HUES6 (cell line): Measurements from ENCODE around the gene BFSP1.
A peak's percentile ranks its signal among the peaks of the same experiment; 100 is the strongest.

ENCODE experiments used
- H3K27ac ChIP-seq: 2 replicates; pipeline ENCODE4 v1.7.0; 2013; ENCODE audit warnings: low read depth, mild to moderate bottlenecking, low read length, inconsistent platforms
- H3K27me3 ChIP-seq: 2 replicates; pipeline ENCODE4 v1.6.1; 2013; ENCODE audit warnings: low read length; ENCODE audit not compliant: control insufficient read depth, insufficient read depth
- H3K36me3 ChIP-seq: 2 replicates; pipeline ENCODE4 v1.6.1; 2013; ENCODE audit warnings: low read length; ENCODE audit not compliant: control insufficient read depth, insufficient read depth
- H3K4me1 ChIP-seq: 2 replicates; pipeline ENCODE4 v1.6.1; 2013; ENCODE audit warnings: low read length; ENCODE audit not compliant: control insufficient read depth, insufficient read depth
- H3K4me3 ChIP-seq: 2 replicates; pipeline ENCODE4 v1.5.1; 2013; ENCODE audit warnings: low read depth, low read length
- H3K9ac ChIP-seq: one replicate; pipeline ENCODE4 v1.6.1; 2013; ENCODE audit warnings: mild to moderate bottlenecking, low read length
- H3K9me3 ChIP-seq: 2 replicates; pipeline ENCODE4 v1.6.1; 2013; ENCODE audit warnings: low read depth, low read length; ENCODE audit not compliant: control insufficient read depth, insufficient read depth

Gene BFSP1

DNA sequence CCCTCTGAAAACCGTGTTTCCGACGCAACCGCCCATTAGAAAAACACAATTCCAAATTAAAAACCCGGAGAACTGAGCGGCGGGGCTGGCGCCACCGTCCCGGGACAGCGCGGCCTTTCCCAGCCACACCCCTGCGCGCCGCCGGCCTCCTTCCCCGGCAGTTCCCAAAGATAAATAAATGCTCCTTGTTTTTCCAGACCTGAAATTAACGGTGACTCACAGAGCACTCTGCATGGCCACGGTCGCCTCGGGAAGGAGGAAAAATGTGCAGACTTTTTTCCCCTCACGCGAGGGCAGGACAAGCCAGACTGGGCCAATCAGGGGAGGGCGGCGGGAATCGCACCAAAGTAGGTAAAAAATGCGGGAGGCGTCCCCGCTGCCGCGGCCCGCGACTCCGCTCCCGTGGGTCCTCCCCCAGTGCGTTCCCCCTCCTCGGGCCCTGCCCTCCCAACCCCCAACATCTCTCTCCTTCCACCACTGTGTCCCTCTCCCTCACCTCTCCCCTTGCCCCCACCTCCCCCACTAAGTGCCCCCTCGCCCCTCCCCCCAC, 37.9 kb upstream of the BFSP1 start:
- H3K4me1 ChIP-seq: peaks cover 34% of the 10 kb centered on the region
- peak overlapping the region; percentile 90 for H3K9ac ChIP-seq
- H3K27ac ChIP-seq: peak overlapping the region; percentile 94
- H3K36me3 ChIP-seq: no peaks in the 10 kb centered on the region
- peak overlapping the region; percentile 78 for H3K4me3 ChIP-seq
- no peaks in the 10 kb centered on the region for H3K27me3 ChIP-seq
- peaks cover 4% of the 10 kb centered on the region; the same call in 1 of the 2 replicates for H3K9me3 ChIP-seq

DNA sequence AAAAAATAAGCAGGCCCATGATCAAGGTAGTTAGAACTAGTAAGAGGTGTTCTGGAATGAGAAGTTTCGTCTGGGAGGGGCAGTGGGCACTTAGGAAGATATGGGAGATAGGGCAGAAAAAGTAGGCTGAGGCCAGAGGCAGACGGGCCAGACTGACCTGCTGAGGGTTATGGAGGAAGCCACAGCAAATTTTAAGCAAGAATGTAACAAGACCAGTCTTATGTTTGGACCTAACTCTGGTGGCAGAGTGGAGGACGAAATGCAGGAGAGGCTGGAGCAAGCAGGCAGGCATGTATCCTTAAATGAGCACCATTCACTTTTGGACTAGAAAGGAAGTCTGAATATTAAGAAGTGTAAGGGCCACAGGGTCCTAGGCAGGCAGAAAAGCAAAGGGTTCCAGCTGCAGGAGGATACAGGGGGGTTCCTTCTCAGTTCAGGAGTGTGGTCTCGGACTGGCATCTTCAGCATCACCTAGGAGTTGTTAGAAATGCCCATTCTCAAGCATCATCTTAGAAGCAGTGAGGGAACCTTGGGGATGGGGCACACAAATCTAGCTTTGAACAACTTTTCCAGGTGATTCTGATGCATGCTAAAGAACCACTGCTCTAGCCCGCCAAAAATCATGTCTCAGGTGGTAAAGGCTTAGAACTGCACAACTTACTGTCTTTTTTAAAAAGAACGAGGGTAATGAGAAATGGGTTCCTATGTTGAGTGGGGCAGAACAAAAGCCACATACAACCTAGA, 37.0 kb upstream of the BFSP1 start:
- peak overlapping the region; percentile 90 for H3K9ac ChIP-seq
- H3K27me3 ChIP-seq: no peaks in the 10 kb centered on the region
- H3K9me3 ChIP-seq: peaks cover 4% of the 10 kb centered on the region; the same call in 1 of the 2 replicates
- no peaks in the 10 kb centered on the region for H3K36me3 ChIP-seq
- H3K4me1 ChIP-seq: peaks cover 27% of the 10 kb centered on the region
- peak overlapping the region; percentile 78 for H3K4me3 ChIP-seq
- peak overlapping the region; percentile 94; the same call in 1 of the 2 replicates for H3K27ac ChIP-seq

DNA sequence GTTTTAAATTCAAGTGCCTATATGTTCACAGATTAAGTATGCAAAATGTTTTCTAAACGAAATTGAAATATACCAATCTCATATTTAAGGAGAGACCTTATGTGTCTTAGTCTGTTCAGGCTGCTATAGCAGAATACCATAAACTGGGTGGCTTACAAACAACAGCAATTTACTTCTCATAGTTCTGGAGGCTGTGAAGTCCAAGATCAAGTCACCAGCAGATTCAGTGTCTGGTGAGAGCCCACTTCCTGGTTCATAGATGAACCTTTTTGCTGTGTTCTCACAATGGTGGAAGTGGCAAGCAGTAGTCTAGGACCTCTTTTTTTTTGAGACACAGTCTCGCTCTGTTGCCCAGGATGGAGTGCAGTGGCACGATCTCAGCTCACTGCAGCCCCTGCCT, 35.2 kb upstream of the BFSP1 start:
- peaks cover 16% of the 10 kb centered on the region for H3K4me1 ChIP-seq
- H3K4me3 ChIP-seq: no peak overlapping the region
- peaks cover 4% of the 10 kb centered on the region; the same call in 1 of the 2 replicates for H3K9me3 ChIP-seq
- no peaks in the 10 kb centered on the region for H3K36me3 ChIP-seq
- H3K27ac ChIP-seq: no peak overlapping the region
- H3K27me3 ChIP-seq: no peaks in the 10 kb centered on the region
- H3K9ac ChIP-seq: no peak overlapping the region

DNA sequence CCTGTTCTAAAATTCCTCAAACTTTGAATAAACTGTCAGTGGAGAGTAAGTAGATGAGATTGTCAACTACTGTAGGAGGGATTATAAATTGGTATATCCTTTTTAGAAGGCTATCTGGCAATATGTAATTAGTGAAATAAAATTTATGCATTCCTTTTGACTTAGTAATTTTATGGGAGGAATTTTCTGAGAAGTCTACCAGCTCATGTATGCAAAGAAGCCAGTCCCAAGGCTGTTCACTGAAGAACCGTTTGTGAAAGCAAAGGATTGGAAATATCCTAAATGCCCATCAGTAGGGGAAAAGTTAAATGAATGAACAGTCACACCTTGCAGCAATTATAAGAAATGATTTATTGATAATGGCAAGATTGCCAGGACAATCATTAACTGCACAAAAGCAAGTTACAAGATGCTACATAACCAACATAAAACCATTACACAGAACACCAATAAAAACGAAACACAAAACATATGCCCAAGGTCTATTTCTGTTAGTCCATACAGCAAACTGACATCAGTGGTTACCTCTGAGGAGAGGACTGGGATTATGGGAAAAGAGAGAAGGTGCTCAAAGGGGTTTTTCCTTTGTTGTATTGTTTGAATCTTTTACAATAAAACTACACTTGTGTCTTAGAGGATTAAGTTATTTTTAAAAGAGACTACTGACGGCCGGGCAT, 34.1 kb upstream of the BFSP1 start:
- no peak overlapping the region for H3K27ac ChIP-seq
- H3K4me1 ChIP-seq: peaks cover 12% of the 10 kb centered on the region
- H3K9me3 ChIP-seq: peaks cover 4% of the 10 kb centered on the region; the same call in 1 of the 2 replicates
- H3K27me3 ChIP-seq: no peaks in the 10 kb centered on the region
- H3K4me3 ChIP-seq: no peak overlapping the region
- no peak overlapping the region for H3K9ac ChIP-seq
- H3K36me3 ChIP-seq: no peaks in the 10 kb centered on the region

DNA sequence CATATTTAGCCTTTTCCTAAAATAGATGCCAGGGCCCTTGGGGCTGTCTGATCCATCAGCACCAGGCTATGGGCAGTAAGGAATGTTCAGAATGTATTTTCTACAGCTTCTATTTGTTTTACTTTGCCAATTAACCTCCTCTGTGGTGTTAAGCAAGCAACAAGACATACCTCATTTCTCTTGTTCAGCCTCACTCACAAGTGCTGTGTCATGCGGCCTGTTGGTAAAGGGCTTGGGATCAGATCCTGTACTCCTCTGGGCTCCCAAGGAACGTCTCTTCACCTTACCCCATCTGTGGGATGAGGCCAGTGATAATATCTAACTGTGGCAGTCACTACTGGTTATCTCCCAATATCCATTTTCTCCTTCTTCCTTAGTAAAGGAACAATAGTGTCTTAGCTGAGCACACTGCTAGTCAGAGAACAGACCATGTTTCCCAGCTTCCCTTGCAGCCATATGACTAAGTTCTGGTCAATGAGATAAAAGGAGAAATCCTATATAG, 31.7 kb upstream of the BFSP1 start:
- H3K9me3 ChIP-seq: peaks cover 4% of the 10 kb centered on the region; the same call in 1 of the 2 replicates
- H3K9ac ChIP-seq: no peak overlapping the region
- no peaks in the 10 kb centered on the region for H3K36me3 ChIP-seq
- no peaks in the 10 kb centered on the region for H3K27me3 ChIP-seq
- no peak overlapping the region for H3K4me3 ChIP-seq
- H3K4me1 ChIP-seq: peaks cover 20% of the 10 kb centered on the region
- H3K27ac ChIP-seq: no peak overlapping the region

DNA sequence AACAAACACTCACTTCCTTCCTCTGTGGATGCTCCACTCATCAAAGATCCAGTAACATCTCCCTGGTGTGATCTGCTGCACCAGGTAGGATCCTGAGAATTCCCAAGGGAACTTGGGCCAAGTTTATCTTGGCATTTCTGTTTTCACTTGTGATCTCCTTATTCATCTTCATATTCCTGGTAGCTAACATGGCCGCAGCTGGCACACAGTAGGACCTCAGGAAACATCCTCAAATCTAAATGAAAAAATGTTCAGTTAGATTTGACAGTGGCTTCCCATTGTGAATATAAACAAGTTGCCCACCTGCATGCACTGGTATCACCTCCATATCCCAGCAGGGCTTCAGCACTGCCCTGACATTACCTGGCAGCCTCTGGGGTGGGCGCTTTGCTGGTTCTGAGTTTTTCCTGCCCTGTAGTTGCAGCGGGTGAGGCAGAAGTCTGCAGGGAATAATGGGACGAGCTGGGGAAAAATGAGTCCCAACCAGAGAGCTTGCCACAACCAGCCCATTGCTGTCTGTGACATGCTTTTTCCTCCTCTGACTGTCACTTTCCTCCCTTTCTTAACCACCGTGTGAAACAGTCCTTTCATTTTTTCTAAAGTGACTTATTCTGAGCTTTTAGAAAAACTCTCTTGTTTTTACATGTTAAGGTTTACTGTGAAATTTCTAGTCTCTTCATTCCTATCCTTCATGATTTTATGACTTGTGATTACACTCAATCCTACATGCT, 29.3 kb upstream of the BFSP1 start:
- no peaks in the 10 kb centered on the region for H3K27me3 ChIP-seq
- H3K27ac ChIP-seq: no peak overlapping the region
- H3K9me3 ChIP-seq: no peaks in the 10 kb centered on the region
- no peak overlapping the region for H3K4me3 ChIP-seq
- no peaks in the 10 kb centered on the region for H3K36me3 ChIP-seq
- H3K4me1 ChIP-seq: peaks cover 31% of the 10 kb centered on the region
- no peak overlapping the region for H3K9ac ChIP-seq

DNA sequence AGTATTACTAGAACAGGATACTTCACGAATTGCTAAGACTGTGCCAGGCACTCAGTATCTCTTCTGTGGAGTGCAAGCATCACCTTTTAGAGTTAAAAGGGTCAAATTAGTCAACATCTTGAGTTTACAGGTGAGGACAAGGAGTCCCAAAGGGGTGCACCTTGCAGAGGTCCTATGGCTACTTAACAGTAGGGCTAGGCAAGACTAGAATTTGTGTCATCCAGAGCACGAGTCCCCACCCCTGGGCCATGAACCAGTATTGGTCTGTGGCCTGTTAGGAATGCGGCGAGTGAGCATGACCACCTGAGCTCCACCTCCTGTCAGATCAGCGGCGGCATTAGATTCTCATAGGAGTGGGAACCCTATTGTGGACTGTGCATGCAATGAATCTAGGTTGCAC, 28.2 kb upstream of the BFSP1 start:
- Histone ChIP-seq H3K9ac (no peak overlapping the region), H3K4me1 (peaks cover 31% of the 10 kb centered on the region), H3K27ac (peak overlapping the region; percentile 42; the same call in 1 of the 2 replicates), H3K36me3 (no peaks in the 10 kb centered on the region), H3K27me3 (no peaks in the 10 kb centered on the region), H3K9me3 (no peaks in the 10 kb centered on the region), H3K4me3 (no peak overlapping the region)

DNA sequence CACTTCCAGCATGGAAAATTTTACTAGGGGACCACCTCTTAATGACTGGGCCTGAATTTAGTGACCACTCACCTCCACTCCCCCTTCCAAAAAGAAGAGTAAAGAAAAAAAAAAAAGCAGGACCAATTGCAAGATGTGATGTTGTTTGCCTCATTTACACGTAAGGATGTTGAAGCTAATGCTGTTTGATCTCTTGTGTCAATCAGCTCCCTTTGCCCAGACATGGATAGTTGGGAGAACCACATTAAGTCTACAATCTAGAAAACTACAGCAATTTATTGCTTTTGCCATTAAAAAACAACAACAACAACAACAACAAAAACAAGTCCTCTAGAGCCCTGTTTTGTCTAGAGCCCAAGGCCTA, 27.7 kb upstream of the BFSP1 start:
- H3K27ac ChIP-seq: peak overlapping the region; percentile 42; the same call in 1 of the 2 replicates
- H3K4me3 ChIP-seq: no peak overlapping the region
- no peaks in the 10 kb centered on the region for H3K36me3 ChIP-seq
- peaks cover 31% of the 10 kb centered on the region for H3K4me1 ChIP-seq
- H3K9me3 ChIP-seq: no peaks in the 10 kb centered on the region
- no peaks in the 10 kb centered on the region for H3K27me3 ChIP-seq
- no peak overlapping the region for H3K9ac ChIP-seq

DNA sequence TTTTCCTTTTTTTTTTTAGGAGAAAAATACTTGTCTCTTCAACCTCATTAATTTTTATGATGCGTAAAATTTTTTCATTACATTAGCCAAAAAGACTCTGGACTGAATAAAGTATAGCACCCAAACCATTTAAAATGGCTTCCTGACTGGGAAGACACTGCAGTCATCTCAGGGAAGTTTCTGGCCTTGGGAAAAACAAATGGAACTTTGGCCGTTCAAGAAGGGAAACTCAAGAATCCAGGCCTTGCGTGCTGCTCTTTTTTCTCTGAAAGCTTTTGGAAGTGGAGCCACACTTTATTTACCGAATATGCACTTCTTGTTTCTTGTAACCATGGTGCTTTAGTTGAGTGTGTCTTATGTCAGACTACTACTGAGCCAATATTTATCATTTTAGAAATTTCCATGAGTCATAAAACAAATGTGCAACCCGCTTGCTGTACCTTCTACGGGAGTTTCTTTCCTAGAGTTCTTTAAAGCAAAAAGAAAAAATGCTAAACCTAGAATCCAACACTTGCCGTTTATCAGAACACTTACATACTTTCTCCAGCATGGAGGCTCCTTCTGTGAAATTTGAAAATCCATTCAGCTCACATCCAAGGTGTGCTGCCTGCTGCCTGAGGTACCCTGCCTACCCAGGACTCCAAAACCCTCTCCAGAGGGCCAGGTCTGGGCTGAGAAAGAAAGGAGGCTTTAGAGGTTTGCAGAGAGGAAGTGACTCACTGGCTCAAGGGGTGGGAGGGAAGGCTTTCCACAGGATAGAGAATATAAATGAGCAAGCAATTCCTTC, 27.2 kb upstream of the BFSP1 start:
- H3K9me3 ChIP-seq: no peaks in the 10 kb centered on the region
- H3K27ac ChIP-seq: peak overlapping the region; percentile 70; the same call in 1 of the 2 replicates
- H3K9ac ChIP-seq: no peak overlapping the region

DNA sequence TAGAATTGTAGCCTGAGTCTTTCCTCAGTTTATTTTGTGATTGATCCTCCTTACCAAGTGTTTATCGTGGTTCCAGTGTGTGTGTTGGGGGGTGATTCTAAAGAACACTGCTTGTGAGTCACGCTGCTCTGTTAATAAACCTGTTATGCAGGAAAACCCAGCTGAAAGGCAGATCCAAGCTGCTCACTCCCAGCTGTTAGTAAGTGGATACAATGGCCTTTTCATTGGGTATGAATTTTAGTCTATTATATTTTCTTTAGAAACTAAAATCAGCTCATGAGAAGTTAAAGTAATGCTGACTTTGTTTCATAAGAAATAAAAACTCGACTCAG, 26.5 kb upstream of the BFSP1 start:
- no peak overlapping the region for H3K9ac ChIP-seq
- H3K36me3 ChIP-seq: no peaks in the 10 kb centered on the region
- no peak overlapping the region for H3K27ac ChIP-seq
- H3K27me3 ChIP-seq: no peaks in the 10 kb centered on the region
- no peak overlapping the region for H3K4me3 ChIP-seq
- peaks cover 27% of the 10 kb centered on the region for H3K4me1 ChIP-seq
- no peaks in the 10 kb centered on the region for H3K9me3 ChIP-seq

More for the DNA sequence above, 27.2 kb upstream of the BFSP1 start:
- no peaks in the 10 kb centered on the region for H3K27me3 ChIP-seq
- peaks cover 31% of the 10 kb centered on the region for H3K4me1 ChIP-seq
- no peak overlapping the region for H3K4me3 ChIP-seq
- no peaks in the 10 kb centered on the region for H3K36me3 ChIP-seq
